ENCODE results near the gene TTC34.

Gene TTC34

DNA sequence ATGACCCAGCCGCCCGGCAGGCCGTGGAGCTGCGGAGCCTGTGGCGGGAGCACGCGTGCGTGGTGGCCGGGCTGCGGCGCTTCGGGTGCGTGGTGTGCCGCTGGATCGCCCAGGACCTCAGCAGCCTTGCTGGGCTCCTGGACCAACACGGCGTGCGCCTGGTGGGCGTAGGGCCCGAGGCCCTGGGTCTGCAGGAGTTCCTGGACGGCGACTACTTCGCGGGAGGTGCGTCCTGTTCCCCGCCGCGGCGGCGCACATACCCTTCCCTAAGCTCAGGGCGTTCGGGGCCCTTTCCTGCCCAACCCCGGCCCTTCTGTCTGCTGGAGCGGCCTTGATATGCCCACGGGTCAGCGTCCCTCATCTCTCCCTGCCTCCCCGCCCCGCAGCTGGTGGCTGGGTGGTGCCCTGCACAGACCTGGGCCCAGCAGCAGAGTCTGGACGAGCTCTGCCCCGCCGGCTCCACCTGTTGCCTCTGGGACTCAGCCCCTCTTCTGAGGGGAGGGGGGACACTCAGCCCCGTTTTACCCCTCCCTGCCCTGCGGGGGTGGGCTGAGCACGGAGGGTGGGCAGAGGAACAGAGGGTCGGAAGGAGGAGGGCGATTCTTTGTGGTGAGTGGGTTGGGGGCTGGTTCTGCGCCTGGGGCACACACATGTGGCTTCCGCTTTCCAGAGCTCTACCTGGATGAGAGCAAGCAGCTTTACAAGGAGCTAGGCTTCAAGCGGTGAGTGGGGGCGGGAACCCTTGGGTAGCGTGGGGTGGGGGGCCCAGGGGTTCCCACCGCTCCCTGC, 214.2 kb downstream of the TTC34 start:
- DNase-seq, result no peak

GRCh38 chr1:2586154-2587070, 215.1 kb downstream of the TTC34 start, which contains the start of gene PRXL2B:
PRXL2B (plus strand) TSS chr1:2586777; CDS start chr1:2586886, 109 bp downstream.
- DNase-seq, result peak; percentile 94

Measured in SHP77 (cell line).